ENCODE data around the gene STXBP6.
A peak's percentile ranks its signal among the peaks of the same experiment; 100 is the strongest.

The STXBP6 gene

DNA sequence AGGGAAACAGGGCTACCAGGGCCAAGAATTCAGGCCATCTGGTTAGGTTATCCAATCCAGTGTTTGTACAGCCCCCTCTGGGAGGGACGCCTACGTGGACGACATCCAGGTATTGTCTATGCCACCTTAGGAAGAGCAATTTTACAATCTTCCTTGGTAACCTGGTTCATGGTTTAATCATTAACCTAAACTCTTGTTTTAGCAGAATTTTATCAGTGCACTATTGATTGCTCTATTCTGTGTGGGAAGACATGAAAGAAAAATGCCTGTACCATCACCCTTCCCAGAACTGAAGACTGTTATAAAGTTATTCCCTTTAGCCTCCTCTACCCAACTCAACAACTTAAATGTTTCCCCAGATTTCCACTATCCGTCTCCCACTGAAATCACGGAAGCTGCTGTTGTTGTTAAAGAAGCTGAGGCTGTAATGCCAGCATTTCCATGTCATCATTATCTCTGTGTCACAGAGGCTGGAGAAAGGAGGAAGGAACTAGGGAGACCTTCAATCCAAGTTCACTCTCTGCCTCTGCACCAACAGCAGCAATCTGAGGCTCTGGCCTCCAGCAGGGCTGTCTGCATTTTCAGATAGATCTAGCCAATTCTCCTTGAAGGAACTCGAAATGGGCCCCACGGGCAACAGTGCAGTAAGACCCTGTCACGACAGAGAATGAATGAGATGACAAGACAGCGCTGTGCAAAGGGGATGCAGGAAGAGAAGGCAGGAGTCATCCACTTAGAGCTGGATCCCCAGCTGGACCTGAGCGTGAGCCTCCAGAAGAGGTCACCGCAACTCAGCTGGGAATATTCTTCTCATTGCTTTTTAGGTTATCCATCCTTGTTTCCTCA lies 232.5 kb downstream of the STXBP6 start:
- no peak for DNase-seq (ENCODE audit: low read depth)
- H3K4me3 ChIP-seq (ENCODE audit: low read depth, low read length): no peak overlapping the region
- TF ChIP-seq, protein P1, sequence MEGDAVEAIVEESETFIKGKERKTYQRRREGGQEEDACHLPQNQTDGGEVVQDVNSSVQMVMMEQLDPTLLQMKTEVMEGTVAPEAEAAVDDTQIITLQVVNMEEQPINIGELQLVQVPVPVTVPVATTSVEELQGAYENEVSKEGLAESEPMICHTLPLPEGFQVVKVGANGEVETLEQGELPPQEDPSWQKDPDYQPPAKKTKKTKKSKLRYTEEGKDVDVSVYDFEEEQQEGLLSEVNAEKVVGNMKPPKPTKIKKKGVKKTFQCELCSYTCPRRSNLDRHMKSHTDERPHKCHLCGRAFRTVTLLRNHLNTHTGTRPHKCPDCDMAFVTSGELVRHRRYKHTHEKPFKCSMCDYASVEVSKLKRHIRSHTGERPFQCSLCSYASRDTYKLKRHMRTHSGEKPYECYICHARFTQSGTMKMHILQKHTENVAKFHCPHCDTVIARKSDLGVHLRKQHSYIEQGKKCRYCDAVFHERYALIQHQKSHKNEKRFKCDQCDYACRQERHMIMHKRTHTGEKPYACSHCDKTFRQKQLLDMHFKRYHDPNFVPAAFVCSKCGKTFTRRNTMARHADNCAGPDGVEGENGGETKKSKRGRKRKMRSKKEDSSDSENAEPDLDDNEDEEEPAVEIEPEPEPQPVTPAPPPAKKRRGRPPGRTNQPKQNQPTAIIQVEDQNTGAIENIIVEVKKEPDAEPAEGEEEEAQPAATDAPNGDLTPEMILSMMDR (conservative IDR thresholded peaks at IDR 0.05; ENCODE audit: low read depth, low read length): peak; percentile 70

DNA sequence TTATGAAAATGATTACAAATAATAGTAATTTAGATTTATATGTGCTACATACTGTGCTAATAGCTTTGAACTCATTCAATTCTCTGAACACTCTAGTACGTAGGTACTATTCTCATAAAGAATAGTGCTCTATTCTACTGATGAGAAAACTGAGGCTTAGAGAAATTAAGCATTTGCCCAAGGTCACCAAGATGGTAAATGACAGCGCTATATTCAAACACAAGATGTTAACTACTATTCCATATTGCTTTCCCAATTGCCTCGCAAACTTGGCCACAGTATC lies 233.1 kb downstream of the STXBP6 start:
- TF ChIP-seq, protein P1 (conservative IDR thresholded peaks at IDR 0.05; ENCODE audit: low read depth, low read length): no peak
- no peak for DNase-seq (ENCODE audit: low read depth)
- no peak overlapping the region for H3K4me3 ChIP-seq (ENCODE audit: low read depth, low read length)

DNA sequence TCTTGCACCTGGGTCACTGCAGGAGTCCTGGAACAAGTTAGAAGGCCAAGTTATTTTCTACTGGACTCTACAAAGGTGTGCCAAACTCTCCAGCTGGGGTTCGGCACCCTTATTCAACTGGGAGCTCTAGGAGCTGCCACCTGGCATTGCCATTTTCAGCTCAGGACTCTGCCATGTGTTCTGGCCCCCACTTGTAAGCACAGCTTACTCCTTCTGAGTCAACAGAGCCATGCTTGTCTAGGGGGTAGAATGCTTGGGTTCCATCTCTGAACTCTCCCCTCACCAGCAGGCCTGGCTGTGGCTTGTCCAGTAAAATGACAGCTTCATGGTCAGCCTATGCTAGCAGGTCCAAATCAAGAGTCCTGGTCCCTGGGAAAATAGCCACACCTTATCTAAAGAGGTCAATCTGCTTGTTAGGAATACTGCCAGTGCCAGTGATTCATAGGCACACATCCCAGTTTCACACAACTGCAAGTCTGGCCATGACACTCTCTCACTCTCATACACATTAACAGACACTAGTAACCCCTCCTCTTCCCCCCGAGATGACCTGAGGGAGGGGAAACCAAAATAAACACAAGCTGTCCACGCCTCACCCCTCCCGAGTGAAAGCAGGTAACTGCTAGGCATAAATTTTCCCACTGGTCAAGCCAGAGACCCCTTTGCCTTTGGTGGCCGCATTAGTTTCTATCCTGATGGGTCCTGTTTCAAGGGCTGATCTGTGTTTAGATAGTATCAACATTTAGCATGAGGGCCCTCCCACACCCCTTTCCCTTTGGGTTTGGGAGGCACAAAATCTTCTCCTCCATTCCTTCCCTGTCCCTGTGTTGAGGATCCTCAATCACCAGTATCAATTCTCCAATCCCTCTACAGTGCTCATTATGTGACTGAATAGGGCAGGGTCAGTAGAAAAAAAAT lies 233.7 kb downstream of the STXBP6 start:
- TF ChIP-seq, protein P1 (conservative IDR thresholded peaks at IDR 0.05; ENCODE audit: low read depth, low read length): no peak
- DNase-seq (ENCODE audit: low read depth): no peak
- no peak overlapping the region for H3K4me3 ChIP-seq (ENCODE audit: low read depth, low read length)

DNA sequence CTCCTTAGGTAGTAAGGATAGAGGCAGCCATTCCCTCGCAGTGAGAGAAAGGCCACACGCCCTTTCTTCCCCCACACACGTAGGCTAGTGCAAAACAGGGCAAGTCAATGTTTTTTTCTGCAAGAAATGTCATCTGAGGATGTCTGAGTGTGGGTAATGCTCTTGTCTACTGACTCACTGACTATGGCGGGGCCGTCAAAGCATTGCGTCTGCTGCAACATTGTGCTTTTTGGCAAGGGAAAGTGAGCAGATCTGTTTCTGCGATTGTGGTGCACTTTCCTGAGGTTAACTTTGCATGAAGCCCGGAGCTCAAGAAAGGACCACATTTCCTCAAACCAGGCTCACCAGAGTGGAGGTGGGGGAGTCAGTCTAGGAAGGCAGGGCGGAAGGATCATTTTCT lies 234.4 kb downstream of the STXBP6 start:
- TF ChIP-seq, protein P1 (conservative IDR thresholded peaks at IDR 0.05; ENCODE audit: low read depth, low read length): no peak
- no peak overlapping the region for H3K4me3 ChIP-seq (ENCODE audit: low read depth, low read length)
- no peak for DNase-seq (ENCODE audit: low read depth)

DNA sequence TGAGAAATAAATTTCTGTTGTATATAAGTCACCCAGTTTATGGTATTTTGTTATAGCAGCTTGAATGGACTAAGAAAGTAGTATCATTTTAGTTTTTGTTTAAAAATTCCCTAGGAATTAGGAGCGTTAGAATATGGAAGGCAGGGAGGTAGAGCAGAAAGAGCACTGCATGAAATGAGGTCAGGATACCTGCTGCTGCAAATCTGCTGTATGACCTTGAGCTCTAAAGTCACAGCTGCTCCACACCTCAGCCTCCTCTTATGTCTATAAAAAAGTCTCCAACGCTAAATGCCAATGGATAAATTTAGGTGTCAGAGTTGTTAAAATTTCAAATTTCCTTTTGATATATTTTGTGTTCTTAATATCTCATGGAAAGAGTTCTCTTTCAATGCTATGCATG lies 235.0 kb downstream of the STXBP6 start:
- DNase-seq (ENCODE audit: low read depth): no peak
- H3K4me3 ChIP-seq (ENCODE audit: low read depth, low read length): no peak overlapping the region
- TF ChIP-seq, protein P1 (conservative IDR thresholded peaks at IDR 0.05; ENCODE audit: low read depth, low read length): no peak

DNA sequence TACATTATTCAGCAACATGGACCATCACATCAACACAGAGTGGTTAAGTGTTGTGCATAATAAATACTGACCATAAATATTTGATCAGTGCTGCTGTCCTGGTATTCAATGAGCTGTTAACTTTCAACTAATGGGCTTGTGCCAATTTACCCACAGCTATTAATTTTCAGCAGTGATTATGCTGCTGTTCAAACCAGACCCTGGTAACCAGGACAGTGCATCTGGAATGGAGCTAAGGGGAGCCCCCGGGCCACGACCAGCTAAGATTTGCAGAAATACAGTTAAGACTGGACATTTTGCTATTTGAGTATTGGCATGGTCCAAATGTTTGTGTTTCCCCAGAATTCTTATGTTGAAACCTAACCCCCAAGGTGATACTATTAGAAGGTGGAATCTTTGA lies 235.6 kb downstream of the STXBP6 start:
- DNase-seq (ENCODE audit: low read depth): no peak
- TF ChIP-seq, protein P1 (conservative IDR thresholded peaks at IDR 0.05; ENCODE audit: low read depth, low read length): no peak
- H3K4me3 ChIP-seq (ENCODE audit: low read depth, low read length): no peak overlapping the region
